Choroid plexus epithelial cell (primary cell): ENCODE measurements around the gene MATN1.

Experiments
- DNase-seq: peaks from one replicate; pipeline ENCODE4 v3.0.0-alpha.2; 2010; ENCODE audit warnings: low read depth
- H3K4me3 ChIP-seq: 2 replicates; pipeline ENCODE4 v1.5.1; 2011; ENCODE audit warnings: low read depth, mild to moderate bottlenecking, control low read depth, low read length, moderate library complexity
- CTCF ChIP-seq: conservative IDR thresholded peaks from 2 replicates; pipeline ENCODE4 v1.5.1; 2011; ENCODE audit warnings: low read depth, mild to moderate bottlenecking, control low read depth, inconsistent platforms, low read length, moderate library complexity

The MATN1 gene

GRCh38 chr1:30724655-30725421, 1.5 kb upstream of the MATN1 start:
- TF ChIP-seq CTCF = no peak
- DNase-seq = no peak
- H3K4me3 ChIP-seq = no peak overlapping the region

- DNase-seq = no peak
- TF ChIP-seq CTCF = peak; percentile 25
- no peak overlapping the region for H3K4me3 ChIP-seq
Measured at GRCh38 chr1:30724175-30724574, 790 bp upstream of the MATN1 start.

- DNase-seq = no peak
- H3K4me3 ChIP-seq = no peak overlapping the region
- no peak for TF ChIP-seq CTCF
Measured at GRCh38 chr1:30721812-30722537, 1.4 kb downstream of the MATN1 start.

- TF ChIP-seq CTCF = no peak
- no peak for DNase-seq
- H3K4me3 ChIP-seq = no peak overlapping the region
Measured at GRCh38 chr1:30721341-30721793, 2.0 kb downstream of the MATN1 start.

GRCh38 chr1:30720271-30721223, 2.8 kb downstream of the MATN1 start:
- H3K4me3 ChIP-seq = no peak overlapping the region
- no peak for DNase-seq
- no peak for TF ChIP-seq CTCF

- H3K4me3 ChIP-seq = peak overlapping the region; percentile 58
- peak; percentile 59 for DNase-seq
- no peak for TF ChIP-seq CTCF
Measured at GRCh38 chr1:30719406-30720270, 3.7 kb downstream of the MATN1 start.
